ENCODE results near the gene PLXNA4.

PLXNA4 gene

GRCh38 chr7:132300599-132301277 lies 275.5 kb downstream of the PLXNA4 start:
- no peaks in the 10 kb centered on the region for H3K36me3 ChIP-seq (ENCODE audit: control insufficient read depth, low read length)
- H3K4me2 ChIP-seq (ENCODE audit: low read length) = no peak overlapping the region
- TF ChIP-seq EZH2phosphoT487 (IDR thresholded peaks at IDR 0.05; ENCODE audit: borderline replicate concordance, low read length) = no peak
- no peak for TF ChIP-seq CTCF (IDR thresholded peaks at IDR 0.05; ENCODE audit: low read depth, low read length, poor library complexity, severe bottlenecking)
- H3K4me3 ChIP-seq (ENCODE audit: low read length) = no peak overlapping the region
- no peaks in the 10 kb centered on the region for H3K4me1 ChIP-seq (ENCODE audit: control insufficient read depth, low read length)
- no peaks in the 10 kb centered on the region; the same call in 1 of the 2 replicates for H3K27me3 ChIP-seq (ENCODE audit: control insufficient read depth, low read length)
- H4K20me1 ChIP-seq (ENCODE audit: control insufficient read depth, insufficient read depth, low read depth, low read length) = no peaks in the 10 kb centered on the region
- H3K79me2 ChIP-seq (ENCODE audit: control insufficient read depth, low read length) = no peaks in the 10 kb centered on the region
- no peaks in the 10 kb centered on the region for H3F3A ChIP-seq (ENCODE audit: control insufficient read depth, insufficient read depth)
- no peaks in the 10 kb centered on the region for H3K9me3 ChIP-seq (ENCODE audit: control insufficient read depth, insufficient read depth, low read length)
- H3K9me2 ChIP-seq (replicated peaks; ENCODE audit: control insufficient read depth, low read length) = no peaks in the 10 kb centered on the region
- H3K27ac ChIP-seq (ENCODE audit: low read depth, low read length) = no peak overlapping the region

- H3K4me3 ChIP-seq (ENCODE audit: low read length) = no peak overlapping the region
- H3K27me3 ChIP-seq (ENCODE audit: control insufficient read depth, low read length) = no peaks in the 10 kb centered on the region; the same call in 1 of the 2 replicates
- H3K4me2 ChIP-seq (ENCODE audit: low read length) = no peak overlapping the region
- no peaks in the 10 kb centered on the region for H3K4me1 ChIP-seq (ENCODE audit: control insufficient read depth, low read length)
- no peaks in the 10 kb centered on the region for H3F3A ChIP-seq (ENCODE audit: control insufficient read depth, insufficient read depth)
- no peaks in the 10 kb centered on the region for H3K9me3 ChIP-seq (ENCODE audit: control insufficient read depth, insufficient read depth, low read length)
- no peaks in the 10 kb centered on the region for H4K20me1 ChIP-seq (ENCODE audit: control insufficient read depth, insufficient read depth, low read depth, low read length)
- TF ChIP-seq EZH2phosphoT487 (IDR thresholded peaks at IDR 0.05; ENCODE audit: borderline replicate concordance, low read length) = no peak
- TF ChIP-seq CTCF (IDR thresholded peaks at IDR 0.05; ENCODE audit: low read depth, low read length, poor library complexity, severe bottlenecking) = no peak
- no peaks in the 10 kb centered on the region for H3K79me2 ChIP-seq (ENCODE audit: control insufficient read depth, low read length)
- no peaks in the 10 kb centered on the region for H3K9me2 ChIP-seq (replicated peaks; ENCODE audit: control insufficient read depth, low read length)
- no peaks in the 10 kb centered on the region for H3K36me3 ChIP-seq (ENCODE audit: control insufficient read depth, low read length)
- no peak overlapping the region for H3K27ac ChIP-seq (ENCODE audit: low read depth, low read length)
These were observed 277.5 kb downstream of the PLXNA4 start for GRCh38 chr7:132298790-132299189.

GRCh38 chr7:132296820-132297219 lies 279.4 kb downstream of the PLXNA4 start:
- H3K79me2 ChIP-seq (ENCODE audit: control insufficient read depth, low read length) = no peaks in the 10 kb centered on the region
- H3K9me3 ChIP-seq (ENCODE audit: control insufficient read depth, insufficient read depth, low read length) = no peaks in the 10 kb centered on the region
- H4K20me1 ChIP-seq (ENCODE audit: control insufficient read depth, insufficient read depth, low read depth, low read length) = no peaks in the 10 kb centered on the region
- H3K4me3 ChIP-seq (ENCODE audit: low read length) = no peak overlapping the region
- no peaks in the 10 kb centered on the region for H3F3A ChIP-seq (ENCODE audit: control insufficient read depth, insufficient read depth)
- no peak overlapping the region for H3K4me2 ChIP-seq (ENCODE audit: low read length)
- no peaks in the 10 kb centered on the region for H3K4me1 ChIP-seq (ENCODE audit: control insufficient read depth, low read length)
- no peaks in the 10 kb centered on the region for H3K36me3 ChIP-seq (ENCODE audit: control insufficient read depth, low read length)
- H3K9me2 ChIP-seq (replicated peaks; ENCODE audit: control insufficient read depth, low read length) = no peaks in the 10 kb centered on the region
- TF ChIP-seq EZH2phosphoT487 (IDR thresholded peaks at IDR 0.05; ENCODE audit: borderline replicate concordance, low read length) (no peak), CTCF (IDR thresholded peaks at IDR 0.05; ENCODE audit: low read depth, low read length, poor library complexity, severe bottlenecking) (no peak)
- H3K27ac ChIP-seq (ENCODE audit: low read depth, low read length) = no peak overlapping the region
- no peaks in the 10 kb centered on the region; the same call in 1 of the 2 replicates for H3K27me3 ChIP-seq (ENCODE audit: control insufficient read depth, low read length)

All from DOHH2 (cell line).